CD4-positive, alpha-beta T cell treated with Interleukin-4 for 1 hour (primary cell): ENCODE data around the gene WDFY1.
"Not testable (repeated sequence)": the region's sequence is repeated elsewhere in the genome, so short reads cannot be mapped to it uniquely, and the experiment has no call there.

Source experiments
- DNase-seq, 2 donors: peaks; one replicate each; pipeline ENCODE4 v3.0.0-alpha.2; 2020 to 2022

Gene WDFY1

GRCh38 chr2:223956300-223956699 lies 11.2 kb upstream of the WDFY1 start:
- DNase-seq = no peak

GRCh38 chr2:223954401-223954800 lies 9.3 kb upstream of the WDFY1 start:
- no peak for DNase-seq

- no peak for DNase-seq
Observed at GRCh38 chr2:223952280-223952968, 7.3 kb upstream of the WDFY1 start.

- DNase-seq = no peak
Observed at GRCh38 chr2:223950448-223951347, 5.6 kb upstream of the WDFY1 start.

- no peak for DNase-seq
Observed at GRCh38 chr2:223949241-223949840, 4.2 kb upstream of the WDFY1 start.

GRCh38 chr2:223947711-223948205 lies 2.6 kb upstream of the WDFY1 start:
- no peak for DNase-seq

GRCh38 chr2:223945755-223946154 lies 620 bp upstream of the WDFY1 start:
- DNase-seq = no peak

GRCh38 chr2:223944166-223944702 lies 901 bp downstream of the WDFY1 start:
- no peak for DNase-seq

GRCh38 chr2:223943561-223944008 lies 1.6 kb downstream of the WDFY1 start:
- DNase-seq = no peak

- no peak for DNase-seq
Observed at GRCh38 chr2:223943135-223943534, 2.0 kb downstream of the WDFY1 start.

GRCh38 chr2:223941579-223942277 lies 3.4 kb downstream of the WDFY1 start:
- peak; percentile 31 to 53 for DNase-seq

GRCh38 chr2:223939438-223939837 lies 5.7 kb downstream of the WDFY1 start:
- not testable (repeated sequence) for DNase-seq

GRCh38 chr2:223937535-223937934 lies 7.6 kb downstream of the WDFY1 start:
- no peak for DNase-seq

- DNase-seq = no peak
Observed at GRCh38 chr2:223936862-223937326, 8.2 kb downstream of the WDFY1 start.

- DNase-seq = no peak
Observed at GRCh38 chr2:223935459-223936125, 9.5 kb downstream of the WDFY1 start.

GRCh38 chr2:223934870-223935269 lies 10.3 kb downstream of the WDFY1 start:
- no peak for DNase-seq

- DNase-seq = no peak
Observed at GRCh38 chr2:223932816-223933800, 12.0 kb downstream of the WDFY1 start.

- DNase-seq = peak in 1 of 2 donors; percentile 30
Observed at GRCh38 chr2:223930103-223930976, 14.8 kb downstream of the WDFY1 start.

GRCh38 chr2:223929571-223930102 lies 15.5 kb downstream of the WDFY1 start:
- DNase-seq = peak; percentile 29 to 50
